ENCODE measurements around the gene ADSS2. TPM values are rescaled to one million over a fixed set of nuclear protein-coding genes. Genes with fewer than 3 reads are reported as not detected.
"Not testable (repeated sequence)": the region's sequence is repeated elsewhere in the genome, so short reads cannot be mapped to it uniquely, and the experiment has no call there.

Gene ADSS2
- total RNA-seq, 1 donor, result 52.8 TPM

DNA sequence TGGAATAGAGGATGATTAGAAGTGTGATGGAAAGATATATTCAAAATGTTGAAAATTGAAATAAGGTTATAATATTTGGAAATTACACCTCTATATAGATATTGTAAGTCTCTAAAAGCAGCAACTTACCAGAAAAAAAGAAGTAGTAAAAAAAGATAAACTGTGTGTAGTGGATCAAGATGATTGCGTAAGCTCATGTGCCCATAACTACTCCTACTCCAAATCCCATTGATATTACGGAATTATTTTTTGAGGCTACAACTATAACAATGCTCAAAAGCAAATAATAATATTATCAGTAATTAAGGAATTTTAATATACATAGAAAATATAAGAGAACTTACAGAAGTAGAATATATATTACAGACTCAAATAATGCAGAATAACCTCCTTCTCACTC lies 42.9 kb upstream of the ADSS2 start:
- no peak overlapping the region for H3K4me2 ChIP-seq (ENCODE audit: insufficient read depth, low read length)
- no peaks in the 10 kb centered on the region for H4K20me1 ChIP-seq (ENCODE audit: insufficient read depth, low read length)
- H3K9me3 ChIP-seq (ENCODE audit: low read depth, low read length), result no peaks in the 10 kb centered on the region
- no peak overlapping the region for H3K27ac ChIP-seq (ENCODE audit: low read depth, low read length)
- DNase-seq (ENCODE audit: insufficient read length, low spot score, missing footprints), result no peak
- H3K4me1 ChIP-seq (ENCODE audit: insufficient read depth, low read length), result no peaks in the 10 kb centered on the region
- no peaks in the 10 kb centered on the region for H3K36me3 ChIP-seq (ENCODE audit: insufficient read depth, low read length)
- H3K79me2 ChIP-seq (ENCODE audit: insufficient read depth, low read length), result no peaks in the 10 kb centered on the region
- no peak overlapping the region for H2AFZ ChIP-seq (ENCODE audit: low read length)
- no peak overlapping the region for H3K4me3 ChIP-seq (ENCODE audit: insufficient read depth, low read length)
- TF ChIP-seq, protein P1, sequence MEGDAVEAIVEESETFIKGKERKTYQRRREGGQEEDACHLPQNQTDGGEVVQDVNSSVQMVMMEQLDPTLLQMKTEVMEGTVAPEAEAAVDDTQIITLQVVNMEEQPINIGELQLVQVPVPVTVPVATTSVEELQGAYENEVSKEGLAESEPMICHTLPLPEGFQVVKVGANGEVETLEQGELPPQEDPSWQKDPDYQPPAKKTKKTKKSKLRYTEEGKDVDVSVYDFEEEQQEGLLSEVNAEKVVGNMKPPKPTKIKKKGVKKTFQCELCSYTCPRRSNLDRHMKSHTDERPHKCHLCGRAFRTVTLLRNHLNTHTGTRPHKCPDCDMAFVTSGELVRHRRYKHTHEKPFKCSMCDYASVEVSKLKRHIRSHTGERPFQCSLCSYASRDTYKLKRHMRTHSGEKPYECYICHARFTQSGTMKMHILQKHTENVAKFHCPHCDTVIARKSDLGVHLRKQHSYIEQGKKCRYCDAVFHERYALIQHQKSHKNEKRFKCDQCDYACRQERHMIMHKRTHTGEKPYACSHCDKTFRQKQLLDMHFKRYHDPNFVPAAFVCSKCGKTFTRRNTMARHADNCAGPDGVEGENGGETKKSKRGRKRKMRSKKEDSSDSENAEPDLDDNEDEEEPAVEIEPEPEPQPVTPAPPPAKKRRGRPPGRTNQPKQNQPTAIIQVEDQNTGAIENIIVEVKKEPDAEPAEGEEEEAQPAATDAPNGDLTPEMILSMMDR (IDR thresholded peaks at IDR 0.05; ENCODE audit: extremely low read depth, low read depth, low read length), result no peak
- no peaks in the 10 kb centered on the region for H3K27me3 ChIP-seq (ENCODE audit: insufficient read depth, low read length)

DNA sequence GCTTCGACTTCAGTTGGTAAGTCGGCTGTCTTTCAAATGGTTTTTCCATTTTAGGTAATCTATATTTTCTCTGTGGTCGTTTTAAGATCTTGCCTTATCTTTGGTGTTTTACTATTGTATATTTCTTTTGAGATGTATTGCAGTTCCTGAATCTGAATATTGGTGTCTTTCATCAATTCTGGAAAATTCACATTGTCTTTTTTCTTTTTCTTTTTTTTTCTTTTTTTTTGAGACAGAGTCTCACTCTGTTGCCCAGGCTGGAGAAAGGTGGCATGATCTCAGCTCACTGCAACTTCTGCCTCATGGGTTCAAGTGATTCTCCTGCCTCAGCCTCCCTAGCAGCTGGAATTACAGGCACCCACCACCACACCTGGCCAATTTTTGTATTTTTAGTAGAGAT lies 33.3 kb upstream of the ADSS2 start:
- H3K4me3 ChIP-seq (ENCODE audit: insufficient read depth, low read length); H3K27ac ChIP-seq (ENCODE audit: low read depth, low read length); DNase-seq (ENCODE audit: insufficient read length, low spot score, missing footprints); H2AFZ ChIP-seq (ENCODE audit: low read length); H3K36me3 ChIP-seq (ENCODE audit: insufficient read depth, low read length); H3K4me1 ChIP-seq (ENCODE audit: insufficient read depth, low read length); H3K79me2 ChIP-seq (ENCODE audit: insufficient read depth, low read length); H4K20me1 ChIP-seq (ENCODE audit: insufficient read depth, low read length); H3K27me3 ChIP-seq (ENCODE audit: insufficient read depth, low read length); H3K9me3 ChIP-seq (ENCODE audit: low read depth, low read length); H3K4me2 ChIP-seq (ENCODE audit: insufficient read depth, low read length): not testable (repeated sequence)

DNA sequence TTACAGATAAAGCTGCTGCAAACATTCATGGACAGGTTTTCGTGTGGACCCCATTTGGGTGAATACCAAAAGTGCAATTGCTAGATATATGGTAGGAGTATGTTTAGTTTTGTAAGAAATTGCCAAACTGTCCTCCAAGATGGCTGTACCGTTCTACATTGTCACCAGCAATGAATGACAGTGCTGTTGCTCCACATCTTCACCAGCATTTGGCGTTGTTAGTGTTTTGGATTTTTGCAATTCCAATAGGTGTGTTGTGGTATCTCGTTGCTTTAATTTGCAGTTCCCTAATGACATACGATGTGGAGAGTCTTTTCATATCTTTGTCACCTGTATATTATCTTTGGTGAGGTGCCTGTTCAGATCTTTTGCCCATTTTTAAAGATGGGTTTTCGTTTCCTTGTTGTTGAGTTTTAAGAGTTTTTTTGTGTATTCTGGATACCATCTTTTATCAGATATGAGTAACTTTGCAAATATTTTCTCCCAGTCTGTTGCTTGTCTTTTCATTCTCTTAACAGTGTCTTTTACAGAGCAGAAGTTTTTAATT lies 21.4 kb upstream of the ADSS2 start:
- Histone ChIP-seq H3K27ac (ENCODE audit: low read depth, low read length) (no peak overlapping the region), H3K4me2 (ENCODE audit: insufficient read depth, low read length) (no peak overlapping the region), H3K4me3 (ENCODE audit: insufficient read depth, low read length) (no peak overlapping the region), H3K79me2 (ENCODE audit: insufficient read depth, low read length) (no peaks in the 10 kb centered on the region), H3K36me3 (ENCODE audit: insufficient read depth, low read length) (no peaks in the 10 kb centered on the region), H3K27me3 (ENCODE audit: insufficient read depth, low read length) (no peaks in the 10 kb centered on the region), H2AFZ (ENCODE audit: low read length) (no peak overlapping the region), H4K20me1 (ENCODE audit: insufficient read depth, low read length) (no peaks in the 10 kb centered on the region), H3K9me3 (ENCODE audit: low read depth, low read length) (no peaks in the 10 kb centered on the region), H3K4me1 (ENCODE audit: insufficient read depth, low read length) (no peaks in the 10 kb centered on the region)
- DNase-seq (ENCODE audit: insufficient read length, low spot score, missing footprints), result no peak
- TF ChIP-seq, protein P1 (IDR thresholded peaks at IDR 0.05; ENCODE audit: extremely low read depth, low read depth, low read length), result no peak

DNA sequence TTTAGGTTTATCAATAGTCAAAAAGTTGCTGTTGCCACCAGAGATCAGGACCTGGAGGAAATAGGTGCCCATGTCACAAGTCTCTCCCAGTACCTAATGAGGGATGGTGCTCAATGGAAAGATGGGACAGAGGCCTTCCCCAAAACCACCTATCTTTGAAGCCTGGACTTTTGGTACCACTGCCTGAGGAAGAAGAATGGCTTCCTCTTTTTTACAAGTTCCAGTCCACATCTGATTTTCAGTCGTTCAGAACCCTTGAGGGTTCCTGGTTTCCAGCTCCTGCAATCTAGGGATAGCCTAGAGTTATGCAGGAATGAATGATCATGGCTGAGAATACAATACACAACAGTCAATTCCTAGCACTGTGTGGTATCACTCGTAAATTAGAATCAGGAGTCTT lies 15.0 kb upstream of the ADSS2 start:
- Histone ChIP-seq H3K4me2 (ENCODE audit: insufficient read depth, low read length) (no peak overlapping the region), H3K4me1 (ENCODE audit: insufficient read depth, low read length) (no peaks in the 10 kb centered on the region), H3K4me3 (ENCODE audit: insufficient read depth, low read length) (no peak overlapping the region), H3K36me3 (ENCODE audit: insufficient read depth, low read length) (no peaks in the 10 kb centered on the region), H3K27ac (ENCODE audit: low read depth, low read length) (no peak overlapping the region), H3K27me3 (ENCODE audit: insufficient read depth, low read length) (no peaks in the 10 kb centered on the region), H3K9me3 (ENCODE audit: low read depth, low read length) (no peaks in the 10 kb centered on the region), H4K20me1 (ENCODE audit: insufficient read depth, low read length) (no peaks in the 10 kb centered on the region), H2AFZ (ENCODE audit: low read length) (no peak overlapping the region), H3K79me2 (ENCODE audit: insufficient read depth, low read length) (no peaks in the 10 kb centered on the region)
- TF ChIP-seq, protein P1 (IDR thresholded peaks at IDR 0.05; ENCODE audit: extremely low read depth, low read depth, low read length), result no peak
- DNase-seq (ENCODE audit: insufficient read length, low spot score, missing footprints), result no peak

Measured in osteoblast (primary cell).